BLaER1 treated with 17β-estradiol and CSF1 and Interleukin-3, amounts not matched to agents 10 nM and 100 nM (cell line): ENCODE data around the gene ZDHHC18.
"Not testable (repeated sequence)": the region's sequence is repeated elsewhere in the genome, so short reads cannot be mapped to it uniquely, and the experiment has no call there.

Source experiments
- H3K27ac ChIP-seq, 11 experiments: shearing (Covaris generic); formaldehyde crosslinking; 2 replicates each; pipeline ENCODE4 v1.8.1; 2022
- H3K27me3 ChIP-seq, 11 experiments: shearing (Covaris generic); formaldehyde crosslinking; 2 replicates each; pipeline ENCODE4 v1.8.1; 2022
- H3K36me3 ChIP-seq, 11 experiments: shearing (Covaris generic); formaldehyde crosslinking; 2 replicates each; pipeline ENCODE4 v1.8.1; 2022
- H3K4me1 ChIP-seq, 10 experiments: shearing (Covaris generic); formaldehyde crosslinking; 2 replicates each; pipeline ENCODE4 v1.8.1; 2022
- H3K4me2 ChIP-seq, 11 experiments: shearing (Covaris generic); formaldehyde crosslinking; 2 replicates each; pipeline ENCODE4 v1.8.1; 2022
- H3K4me3 ChIP-seq, 10 experiments: shearing (Covaris generic); formaldehyde crosslinking; 2 replicates each; pipeline ENCODE4 v1.8.1; 2022
- H3K9ac ChIP-seq, 11 experiments: shearing (Covaris generic); formaldehyde crosslinking; 2 replicates each; pipeline ENCODE4 v1.8.1; 2022
- H3K9me3 ChIP-seq, 11 experiments: shearing (Covaris generic); formaldehyde crosslinking; replicated peaks in 1 of 11; 2 replicates each; pipeline ENCODE4 v1.8.1; 2022
- H4K20me1 ChIP-seq, 11 experiments: shearing (Covaris generic); formaldehyde crosslinking; 2 replicates each; pipeline ENCODE4 v1.8.1; 2022
- Cebpa-rat ChIP-seq, 11 experiments: shearing (Covaris generic); IDR thresholded peaks; 2 replicates each; pipeline ENCODE4 v1.8.1; 2022

ZDHHC18 gene

DNA sequence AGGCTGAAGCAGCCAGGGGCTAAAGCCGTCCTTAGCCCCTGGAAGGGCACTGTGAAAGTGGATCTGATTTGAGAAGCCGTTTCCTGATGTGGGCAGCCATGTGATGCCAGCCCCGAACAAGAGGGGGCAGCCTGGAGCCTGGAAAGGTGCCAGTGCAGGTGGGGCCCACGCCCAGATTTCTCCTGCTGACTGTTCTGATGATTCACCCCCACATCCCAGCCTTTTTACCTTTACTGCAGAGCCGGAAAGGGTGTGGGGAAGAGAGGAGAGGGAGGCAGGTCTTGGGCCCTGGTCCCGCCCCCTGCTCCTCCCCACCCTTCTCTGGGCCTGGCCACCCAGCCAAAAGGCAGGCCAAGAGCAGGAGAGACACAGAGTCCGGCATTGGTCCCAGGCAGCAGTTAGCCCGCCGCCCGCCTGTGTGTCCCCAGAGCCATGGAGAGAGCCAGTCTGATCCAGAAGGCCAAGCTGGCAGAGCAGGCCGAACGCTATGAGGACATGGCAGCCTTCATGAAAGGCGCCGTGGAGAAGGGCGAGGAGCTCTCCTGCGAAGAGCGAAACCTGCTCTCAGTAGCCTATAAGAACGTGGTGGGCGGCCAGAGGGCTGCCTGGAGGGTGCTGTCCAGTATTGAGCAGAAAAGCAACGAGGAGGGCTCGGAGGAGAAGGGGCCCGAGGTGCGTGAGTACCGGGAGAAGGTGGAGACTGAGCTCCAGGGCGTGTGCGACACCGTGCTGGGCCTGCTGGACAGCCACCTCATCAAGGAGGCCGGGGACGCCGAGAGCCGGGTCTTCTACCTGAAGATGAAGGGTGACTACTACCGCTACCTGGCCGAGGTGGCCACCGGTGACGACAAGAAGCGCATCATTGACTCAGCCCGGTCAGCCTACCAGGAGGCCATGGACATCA, 36.5 kb downstream of the ZDHHC18 start, which contains the start of gene SFN:
Gene SFN (plus strand): TSS at position 369 of the 904 bp plus-strand sequence. CDS start 64 bp downstream, at position 433.
- peak within 1 kb of the TSS; percentile 64 to 79 (median 72); a peak in 17 of 20 replicates for H3K4me3 ChIP-seq
- H3K9ac ChIP-seq, result peak within 1 kb of the TSS in 9 of 11 experiments; percentile 72 to 91 (median 88); a peak in 16 of 22 replicates
- H3K27ac ChIP-seq, result peak within 1 kb of the TSS in 4 of 11 experiments; percentile 83 to 91 (median 88); a peak in 6 of 22 replicates
- H3K36me3 ChIP-seq, result 0 out of 22 replicates have a peak, but pooled peaks cover 0 to 3% (median 0%) of the 10 kb centered on the region in 11 experiments
- no peaks in the 10 kb centered on the region for H3K9me3 ChIP-seq
- peak within 1 kb of the TSS; percentile 93 to 100 (median 99) for H3K4me2 ChIP-seq
- TF ChIP-seq Cebpa-rat (IDR thresholded peaks at IDR 0.05), result no peak
- H3K27me3 ChIP-seq, result no peaks in the 10 kb centered on the region
- H3K4me1 ChIP-seq, result peaks cover 15 to 36% (median 31%) of the 10 kb centered on the region in 10 experiments
- H4K20me1 ChIP-seq, result no peaks in the 10 kb centered on the region

DNA sequence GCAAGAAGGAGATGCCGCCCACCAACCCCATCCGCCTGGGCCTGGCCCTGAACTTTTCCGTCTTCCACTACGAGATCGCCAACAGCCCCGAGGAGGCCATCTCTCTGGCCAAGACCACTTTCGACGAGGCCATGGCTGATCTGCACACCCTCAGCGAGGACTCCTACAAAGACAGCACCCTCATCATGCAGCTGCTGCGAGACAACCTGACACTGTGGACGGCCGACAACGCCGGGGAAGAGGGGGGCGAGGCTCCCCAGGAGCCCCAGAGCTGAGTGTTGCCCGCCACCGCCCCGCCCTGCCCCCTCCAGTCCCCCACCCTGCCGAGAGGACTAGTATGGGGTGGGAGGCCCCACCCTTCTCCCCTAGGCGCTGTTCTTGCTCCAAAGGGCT, 37.2 kb downstream of the ZDHHC18 start:
- H3K9ac ChIP-seq, result peak overlapping the region in 7 of 11 experiments; percentile 72 to 91 (median 88); a peak in 10 of 22 replicates
- H3K4me2 ChIP-seq, result peak overlapping the region; percentile 93 to 100 (median 99)
- peak overlapping the region in 1 of 11 experiments; percentile 89; a peak in 2 of 22 replicates for H3K27ac ChIP-seq

DNA sequence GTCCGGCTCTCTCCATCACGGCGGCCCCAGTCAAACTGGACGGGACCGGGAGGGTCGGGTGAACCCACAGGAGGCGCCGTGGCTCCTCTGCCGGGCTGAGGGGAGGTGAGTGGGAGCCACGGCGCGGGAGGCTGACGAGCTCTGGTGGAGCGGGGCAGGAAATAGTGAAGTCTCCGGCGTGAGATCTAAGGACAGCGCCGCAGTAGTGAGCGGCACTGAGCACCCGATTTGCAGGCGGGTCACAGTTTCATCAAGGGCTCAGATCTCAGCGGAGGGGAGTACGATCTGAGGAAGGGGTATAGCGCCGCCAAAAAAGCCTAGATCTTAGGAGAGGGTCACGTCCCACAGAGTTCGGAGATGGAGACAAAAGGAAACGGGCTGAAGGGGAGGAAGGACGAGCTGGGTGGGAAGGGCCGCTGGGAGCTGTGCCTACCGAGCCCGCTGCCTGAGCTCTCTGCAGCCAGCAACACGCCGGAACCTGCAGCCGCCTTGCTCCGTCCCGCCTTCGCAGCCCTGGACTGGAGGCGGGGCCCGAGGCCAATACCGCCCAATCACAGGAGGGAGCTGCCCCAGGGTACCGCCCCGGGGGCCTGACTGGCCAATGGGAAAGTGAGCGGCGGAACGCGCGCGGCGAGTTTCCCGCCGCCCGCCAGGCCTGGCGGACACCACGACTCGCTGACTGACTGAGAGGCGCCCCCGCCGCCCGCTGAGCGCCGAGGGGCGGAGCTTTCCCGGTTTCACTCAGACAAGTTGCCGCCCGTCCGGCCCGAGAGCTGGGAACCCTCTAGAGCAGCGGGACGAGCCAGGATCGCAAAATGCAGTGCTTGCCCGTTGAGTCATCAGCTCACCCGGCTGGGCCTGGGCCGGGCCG, 38.4 kb downstream of the ZDHHC18 start:
- TF ChIP-seq Cebpa-rat (IDR thresholded peaks at IDR 0.05), result no peak
- Histone ChIP-seq H3K4me1 (peaks cover 15 to 39% (median 31%) of the 10 kb centered on the region in 10 experiments), H4K20me1 (no peaks in the 10 kb centered on the region)

More for the DNA sequence above, 37.2 kb downstream of the ZDHHC18 start:
- peaks cover 15 to 37% (median 31%) of the 10 kb centered on the region in 10 experiments for H3K4me1 ChIP-seq
- no peaks in the 10 kb centered on the region for H3K36me3 ChIP-seq
- TF ChIP-seq Cebpa-rat (IDR thresholded peaks at IDR 0.05), result no peak
- peak overlapping the region in 7 of 10 experiments; percentile 67 to 79 (median 74); a peak in 10 of 20 replicates for H3K4me3 ChIP-seq
- no peaks in the 10 kb centered on the region for H4K20me1 ChIP-seq
- H3K27me3 ChIP-seq, result no peaks in the 10 kb centered on the region
- H3K9me3 ChIP-seq, result no peaks in the 10 kb centered on the region

DNA sequence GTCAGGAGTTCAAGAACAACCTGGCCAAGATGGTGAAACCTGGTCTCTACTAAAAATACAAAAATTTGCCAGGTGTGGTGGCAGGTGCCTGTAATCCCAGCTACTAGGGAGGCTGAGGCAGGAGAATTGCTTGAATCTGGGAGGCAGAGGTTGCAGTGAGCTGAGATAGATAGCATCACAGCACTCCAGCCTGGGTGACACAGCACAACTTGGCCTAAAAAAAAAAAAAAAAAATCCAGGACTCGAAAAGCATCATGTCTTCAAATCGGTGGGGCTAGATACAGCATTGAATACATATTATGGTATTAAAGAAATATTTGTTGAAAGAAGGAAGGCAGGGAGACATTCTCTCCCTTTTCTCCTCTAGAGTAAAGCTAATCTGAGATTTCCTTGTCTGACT, 46.6 kb downstream of the ZDHHC18 start:
- not testable (repeated sequence) for H3K4me1 ChIP-seq, H3K27ac ChIP-seq, H3K9me3 ChIP-seq, H3K4me2 ChIP-seq, H3K4me3 ChIP-seq, H3K9ac ChIP-seq, H3K27me3 ChIP-seq
- peaks cover 0 to 14% (median 10%) of the 10 kb centered on the region in 11 experiments; a peak in 9 of 22 replicates for H4K20me1 ChIP-seq
- H3K36me3 ChIP-seq, result peaks cover 18 to 35% (median 31%) of the 10 kb centered on the region in 11 experiments

More for the DNA sequence above, 38.4 kb downstream of the ZDHHC18 start:
- Histone ChIP-seq H3K36me3 (no peaks in the 10 kb centered on the region), H3K9me3 (no peaks in the 10 kb centered on the region), H3K27me3 (no peaks in the 10 kb centered on the region), H3K4me3 (peak overlapping the region; percentile 64 to 79 (median 72)), H3K27ac (peak overlapping the region; percentile 45 to 92 (median 85); a peak in 21 of 22 replicates), H3K9ac (peak overlapping the region; percentile 77 to 91 (median 88)), H3K4me2 (peak overlapping the region; percentile 93 to 100 (median 99))

DNA sequence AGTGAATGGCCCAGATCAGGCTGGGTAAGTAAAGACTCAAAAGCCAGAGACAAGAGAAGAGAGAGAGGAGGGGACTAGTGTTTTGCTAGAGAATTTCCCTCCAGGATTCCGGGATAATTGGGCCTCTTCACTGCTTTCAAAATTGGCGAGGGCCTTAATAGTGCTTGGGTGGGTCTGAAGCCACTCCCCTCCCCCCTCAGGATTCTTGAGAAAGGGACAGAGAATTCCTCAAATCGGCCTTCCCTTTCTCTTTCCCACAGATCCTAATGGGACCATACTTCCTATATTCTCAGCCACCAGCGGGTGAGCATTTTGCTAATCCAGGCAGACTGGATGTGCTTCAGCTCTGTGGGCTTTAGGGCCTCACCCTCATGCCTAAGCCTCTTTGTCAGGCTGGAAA, 48.4 kb downstream of the ZDHHC18 start:
- TF ChIP-seq Cebpa-rat (IDR thresholded peaks at IDR 0.05), result no peak
- peaks cover 36 to 53% (median 48%) of the 10 kb centered on the region in 11 experiments for H3K36me3 ChIP-seq

DNA sequence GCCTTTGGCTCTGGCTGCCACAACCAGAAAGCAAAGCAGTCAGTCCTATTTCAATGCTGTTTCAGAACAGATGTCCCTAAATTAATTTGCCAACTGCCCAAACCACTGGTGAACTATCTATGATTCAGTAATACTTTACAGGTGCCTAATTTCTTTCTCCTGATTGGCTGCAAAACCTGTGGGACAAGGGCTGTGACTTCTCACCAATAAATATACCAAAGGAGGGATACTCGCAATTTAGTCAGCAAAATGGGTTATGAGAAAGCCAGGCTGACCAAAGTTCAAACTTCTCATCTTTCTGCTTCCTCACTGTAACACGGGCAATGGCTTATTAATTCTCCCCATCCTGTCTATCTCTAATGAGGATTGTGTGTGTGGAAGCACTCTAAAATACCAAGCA, 50.8 kb downstream of the ZDHHC18 start:
- H3K27me3 ChIP-seq, result no peaks in the 10 kb centered on the region
- peak overlapping the region in 5 of 11 experiments; percentile 2 to 48 (median 11); a peak in 4 of 22 replicates for H3K9ac ChIP-seq
- no peak overlapping the region for H3K4me3 ChIP-seq
- TF ChIP-seq Cebpa-rat (IDR thresholded peaks at IDR 0.05), result no peak
- no peak overlapping the region for H3K27ac ChIP-seq
- no peak overlapping the region for H3K4me2 ChIP-seq
- H3K36me3 ChIP-seq, result peaks cover 60 to 78% (median 73%) of the 10 kb centered on the region in 11 experiments
- no peaks in the 10 kb centered on the region for H3K4me1 ChIP-seq
- H4K20me1 ChIP-seq, result peaks cover 6 to 53% (median 37%) of the 10 kb centered on the region in 11 experiments; a peak in 18 of 22 replicates
- H3K9me3 ChIP-seq, result no peaks in the 10 kb centered on the region

More for the DNA sequence above, 48.4 kb downstream of the ZDHHC18 start:
- Histone ChIP-seq H3K27ac (no peak overlapping the region), H4K20me1 (peaks cover 6 to 32% (median 17%) of the 10 kb centered on the region in 11 experiments; a peak in 16 of 22 replicates), H3K4me2 (no peak overlapping the region), H3K9ac (peak overlapping the region in 5 of 11 experiments; percentile 2 to 32 (median 17); a peak in 4 of 22 replicates), H3K9me3 (no peaks in the 10 kb centered on the region), H3K4me1 (no peaks in the 10 kb centered on the region), H3K4me3 (no peak overlapping the region), H3K27me3 (no peaks in the 10 kb centered on the region)

DNA sequence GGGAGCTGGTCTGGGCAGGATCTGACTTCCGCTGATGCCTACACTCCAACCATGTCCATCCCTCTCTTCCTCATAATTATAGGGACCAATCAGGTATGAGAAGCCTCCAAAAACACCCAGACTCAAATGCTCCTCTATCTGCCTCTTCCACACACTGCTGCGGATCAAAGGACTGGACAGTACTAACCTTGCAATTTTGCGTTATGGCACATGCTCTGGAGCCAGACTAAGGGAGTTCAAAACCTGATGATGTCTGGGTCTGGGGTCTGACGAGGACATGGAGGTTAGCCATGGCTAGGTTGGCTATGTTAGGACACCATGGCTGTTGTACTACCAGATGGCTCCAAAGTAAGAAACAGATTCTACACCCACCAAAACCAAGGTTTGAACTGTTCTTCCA, 53.3 kb downstream of the ZDHHC18 start:
- Histone ChIP-seq H3K9me3 (no peaks in the 10 kb centered on the region), H3K27me3 (no peaks in the 10 kb centered on the region), H4K20me1 (peaks cover 6 to 76% (median 47%) of the 10 kb centered on the region in 11 experiments; a peak in 18 of 22 replicates), H3K4me1 (no peaks in the 10 kb centered on the region), H3K4me3 (no peak overlapping the region), H3K36me3 (peaks cover 85 to 98% (median 96%) of the 10 kb centered on the region in 11 experiments), H3K4me2 (no peak overlapping the region), H3K27ac (no peak overlapping the region), H3K9ac (no peak overlapping the region; a peak in 1 of 22 replicates)
- no peak for TF ChIP-seq Cebpa-rat (IDR thresholded peaks at IDR 0.05)

DNA sequence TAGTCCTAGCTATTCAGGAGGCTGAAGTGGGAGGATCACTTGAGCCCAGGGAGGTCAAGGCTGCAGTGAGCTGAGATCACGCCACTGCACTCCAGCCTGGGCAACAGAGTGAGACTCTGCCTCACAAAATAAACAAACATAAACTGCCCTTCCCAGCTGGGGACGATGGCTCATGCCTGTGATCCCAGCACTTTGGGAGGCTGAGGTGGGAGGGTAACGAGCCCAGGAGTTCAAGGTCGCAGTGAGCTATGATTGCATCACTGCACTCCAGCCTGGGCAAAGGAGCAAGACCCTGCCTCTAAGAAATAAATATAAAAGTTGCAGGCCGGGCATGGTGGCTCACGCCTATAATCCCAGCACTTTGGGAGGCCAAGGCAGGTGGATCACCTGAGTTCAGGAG, 55.1 kb downstream of the ZDHHC18 start:
- H3K4me3 ChIP-seq, H3K27ac ChIP-seq, H3K9me3 ChIP-seq, H3K27me3 ChIP-seq, H3K4me1 ChIP-seq, H3K9ac ChIP-seq, H3K4me2 ChIP-seq: not testable (repeated sequence)
- Histone ChIP-seq H4K20me1 (peaks cover 6 to 91% (median 54%) of the 10 kb centered on the region in 11 experiments; a peak in 18 of 22 replicates), H3K36me3 (peaks cover 94 to 99% (median 97%) of the 10 kb centered on the region in 11 experiments)
